Measurements from ENCODE around the gene ACE2. TPM values are rescaled to one million over a fixed set of nuclear protein-coding genes. Genes with fewer than 3 reads are reported as not detected.

ACE2 gene
- total RNA-seq, 1 experiment from 2014 or later = 1.8 TPM

- Histone ChIP-seq H3K27me3 (replicated peaks; ENCODE audit: control insufficient read depth, insufficient read depth, low read length) (no peaks in the 10 kb centered on the region), H3K4me1 (peaks cover 31% of the 10 kb centered on the region), H3K4me3 (ENCODE audit: low read depth, low read length) (no peak overlapping the region), H3K9me3 (no peaks in the 10 kb centered on the region), H3K36me3 (ENCODE audit: control insufficient read depth, insufficient read depth, low read length) (no peaks in the 10 kb centered on the region)
- no TSS peak for BruUV-seq (replicated peaks)
- no peak overlapping the region for H3K4me3 Mint-ChIP-seq (ENCODE audit: unreplicated experiment)
- no peak overlapping the region for H3K27ac Mint-ChIP-seq (ENCODE audit: unreplicated experiment)
- H3K4me1 Mint-ChIP-seq (ENCODE audit: low read depth, unreplicated experiment) = peaks cover 17% of the 10 kb centered on the region
- ChIA-PET POLR2A (no interaction called here), CTCF (no interaction called here)
- no peaks in the 10 kb centered on the region for H3K27me3 Mint-ChIP-seq (ENCODE audit: insufficient read depth, unreplicated experiment)
- DNase-seq = no peak
- no peaks in the 10 kb centered on the region for H3K36me3 Mint-ChIP-seq (ENCODE audit: insufficient read depth, unreplicated experiment)
- no peaks in the 10 kb centered on the region for H3K9me3 Mint-ChIP-seq (ENCODE audit: unreplicated experiment)
- intact Hi-C loops (cut with micrococcal nuclease; ENCODE audit: unreplicated experiment) = no loop called here
- no peak for TF ChIP-seq CTCF (IDR thresholded peaks at IDR 0.05; ENCODE audit: insufficient read depth in 1 of 2, low read depth in 1 of 2, low read length in 1 of 2, severe bottlenecking in 1 of 2, unreplicated experiment in 1 of 2)
Measured at GRCh38 chrX:15599461-15599860, 1.3 kb downstream of the ACE2 start.

DNA sequence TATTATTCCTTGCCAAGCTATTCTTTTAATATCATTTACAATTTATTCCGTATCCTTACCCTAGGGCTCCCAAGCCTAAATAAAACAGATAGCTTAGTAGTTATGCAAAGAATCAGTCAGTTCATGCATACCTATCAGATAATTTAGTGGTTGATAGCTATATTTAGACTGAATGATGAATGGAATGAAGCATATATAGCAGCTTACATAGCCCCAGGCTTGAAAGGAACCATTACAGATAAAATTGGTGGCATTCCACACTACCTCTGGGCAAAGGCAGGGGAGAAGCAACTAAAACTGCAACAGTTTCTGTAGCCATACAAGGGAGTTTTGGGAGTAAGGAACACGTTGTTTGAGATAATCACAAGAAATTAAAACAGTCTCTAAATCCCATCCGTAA is 2.7 kb downstream of the ACE2 start:
- no peaks in the 10 kb centered on the region for H3K9me3 Mint-ChIP-seq (ENCODE audit: unreplicated experiment)
- intact Hi-C loops (cut with micrococcal nuclease; ENCODE audit: unreplicated experiment) = no loop called here
- Histone ChIP-seq H3K4me3 (ENCODE audit: low read depth, low read length) (no peak overlapping the region), H3K27me3 (replicated peaks; ENCODE audit: control insufficient read depth, insufficient read depth, low read length) (no peaks in the 10 kb centered on the region), H3K36me3 (ENCODE audit: control insufficient read depth, insufficient read depth, low read length) (no peaks in the 10 kb centered on the region), H3K4me1 (peaks cover 31% of the 10 kb centered on the region), H3K9me3 (no peaks in the 10 kb centered on the region)
- H3K27me3 Mint-ChIP-seq (ENCODE audit: insufficient read depth, unreplicated experiment) = peaks cover 2% of the 10 kb centered on the region
- no peak for TF ChIP-seq CTCF (IDR thresholded peaks at IDR 0.05; ENCODE audit: insufficient read depth in 1 of 2, low read depth in 1 of 2, low read length in 1 of 2, severe bottlenecking in 1 of 2, unreplicated experiment in 1 of 2)
- BruUV-seq (replicated peaks) = no TSS peak
- H3K27ac Mint-ChIP-seq (ENCODE audit: unreplicated experiment) = no peak overlapping the region
- DNase-seq = peak; percentile 12 to 27
- POLR2A ChIA-PET = no interaction called here
- peaks cover 14% of the 10 kb centered on the region for H3K4me1 Mint-ChIP-seq (ENCODE audit: low read depth, unreplicated experiment)
- CTCF ChIA-PET = no interaction called here
- no peak overlapping the region for H3K4me3 Mint-ChIP-seq (ENCODE audit: unreplicated experiment)
- H3K36me3 Mint-ChIP-seq (ENCODE audit: insufficient read depth, unreplicated experiment) = no peaks in the 10 kb centered on the region

DNA sequence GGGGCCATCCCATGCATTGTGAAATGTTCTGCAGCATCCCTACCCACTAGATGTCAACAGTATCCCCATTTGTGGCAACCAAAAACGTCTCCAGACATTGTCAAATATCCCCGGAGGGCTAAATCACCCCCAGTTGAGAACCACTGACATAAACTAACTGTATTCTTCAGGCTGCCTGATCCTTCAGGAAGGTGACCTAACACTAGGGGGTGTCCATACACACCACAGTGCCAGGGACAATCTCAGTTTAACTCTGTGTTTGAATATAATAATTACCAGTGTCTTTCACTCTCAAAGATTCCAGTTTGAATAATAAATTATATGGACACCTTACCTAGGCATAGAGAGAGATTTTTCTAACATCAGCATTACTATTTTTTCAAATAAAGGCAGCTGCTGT is 6.4 kb downstream of the ACE2 start:
- Mint-ChIP-seq H3K27me3 (ENCODE audit: insufficient read depth, unreplicated experiment) (peaks cover 11% of the 10 kb centered on the region), H3K4me1 (ENCODE audit: low read depth, unreplicated experiment) (no peaks in the 10 kb centered on the region), H3K4me3 (ENCODE audit: unreplicated experiment) (no peak overlapping the region), H3K36me3 (ENCODE audit: insufficient read depth, unreplicated experiment) (no peaks in the 10 kb centered on the region), H3K27ac (ENCODE audit: unreplicated experiment) (no peak overlapping the region), H3K9me3 (ENCODE audit: unreplicated experiment) (no peaks in the 10 kb centered on the region)
- intact Hi-C loops (cut with micrococcal nuclease; ENCODE audit: unreplicated experiment) = loop anchor here (2.0 kb wide), 1 partner anchor 50 kb away; no protein-coding TSS in a partner anchor
- no peaks in the 10 kb centered on the region for H3K9me3 ChIP-seq
- H3K4me1 ChIP-seq = peaks cover 13% of the 10 kb centered on the region
- DNase-seq = peak in 1 of 2 experiments; percentile 15
- ChIA-PET CTCF (no interaction called here), POLR2A (no interaction called here)
- H3K27me3 ChIP-seq (replicated peaks; ENCODE audit: control insufficient read depth, insufficient read depth, low read length) = no peaks in the 10 kb centered on the region
- no TSS peak for BruUV-seq (replicated peaks)
- peak in 1 of 2 experiments; percentile 48 for TF ChIP-seq CTCF (IDR thresholded peaks at IDR 0.05; ENCODE audit: insufficient read depth in 1 of 2, low read depth in 1 of 2, low read length in 1 of 2, severe bottlenecking in 1 of 2, unreplicated experiment in 1 of 2)
- H3K4me3 ChIP-seq (ENCODE audit: low read depth, low read length) = no peak overlapping the region
- no peaks in the 10 kb centered on the region for H3K36me3 ChIP-seq (ENCODE audit: control insufficient read depth, insufficient read depth, low read length)
